Prostate gland (tissue), 2 donors: ENCODE measurements around the gene DNMT1.

Experiments used
- POLR2A ChIP-seq: fragments of 450-650 bp; IDR thresholded peaks from one replicate; pipeline ENCODE4 v1.6.1; 2016; ENCODE audit warnings: antibody characterized with exemption, mild to moderate bottlenecking
- POLR2AphosphoS5 ChIP-seq: sonication (generic); formaldehyde crosslinking; IDR thresholded peaks from one replicate; pipeline ENCODE4 v1.6.1; 2017; ENCODE audit warnings: antibody characterized with exemption
- TF ChIP-seq, protein P1 (sequence below), 4 experiments: fragments of 200-600 bp in 2 of 4; fragments of 450-650 bp in 2 of 4; sonication (generic) in 2 of 4; IDR thresholded peaks; 1 replicate in 3 of 4; 2 replicates in 1 of 4; pipeline ENCODE4 v1.5.1; 2016 to 2019; ENCODE audit warnings: antibody characterized with exemption in 4 of 4, mild to moderate bottlenecking in 2 of 4, moderate library complexity in 2 of 4

- no peak for TF ChIP-seq POLR2A
- TF ChIP-seq, protein P1, sequence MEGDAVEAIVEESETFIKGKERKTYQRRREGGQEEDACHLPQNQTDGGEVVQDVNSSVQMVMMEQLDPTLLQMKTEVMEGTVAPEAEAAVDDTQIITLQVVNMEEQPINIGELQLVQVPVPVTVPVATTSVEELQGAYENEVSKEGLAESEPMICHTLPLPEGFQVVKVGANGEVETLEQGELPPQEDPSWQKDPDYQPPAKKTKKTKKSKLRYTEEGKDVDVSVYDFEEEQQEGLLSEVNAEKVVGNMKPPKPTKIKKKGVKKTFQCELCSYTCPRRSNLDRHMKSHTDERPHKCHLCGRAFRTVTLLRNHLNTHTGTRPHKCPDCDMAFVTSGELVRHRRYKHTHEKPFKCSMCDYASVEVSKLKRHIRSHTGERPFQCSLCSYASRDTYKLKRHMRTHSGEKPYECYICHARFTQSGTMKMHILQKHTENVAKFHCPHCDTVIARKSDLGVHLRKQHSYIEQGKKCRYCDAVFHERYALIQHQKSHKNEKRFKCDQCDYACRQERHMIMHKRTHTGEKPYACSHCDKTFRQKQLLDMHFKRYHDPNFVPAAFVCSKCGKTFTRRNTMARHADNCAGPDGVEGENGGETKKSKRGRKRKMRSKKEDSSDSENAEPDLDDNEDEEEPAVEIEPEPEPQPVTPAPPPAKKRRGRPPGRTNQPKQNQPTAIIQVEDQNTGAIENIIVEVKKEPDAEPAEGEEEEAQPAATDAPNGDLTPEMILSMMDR (IDR thresholded peaks at IDR 0.05): no peak
- TF ChIP-seq POLR2AphosphoS5: no peak
Observed at GRCh38 chr19:10091370-10091687, 103.4 kb downstream of the DNMT1 start.
